Measurements from ENCODE around the gene EXD2.
"Not testable (repeated sequence)": the region's sequence is repeated elsewhere in the genome, so short reads cannot be mapped to it uniquely, and the experiment has no call there.

Gene EXD2

DNA sequence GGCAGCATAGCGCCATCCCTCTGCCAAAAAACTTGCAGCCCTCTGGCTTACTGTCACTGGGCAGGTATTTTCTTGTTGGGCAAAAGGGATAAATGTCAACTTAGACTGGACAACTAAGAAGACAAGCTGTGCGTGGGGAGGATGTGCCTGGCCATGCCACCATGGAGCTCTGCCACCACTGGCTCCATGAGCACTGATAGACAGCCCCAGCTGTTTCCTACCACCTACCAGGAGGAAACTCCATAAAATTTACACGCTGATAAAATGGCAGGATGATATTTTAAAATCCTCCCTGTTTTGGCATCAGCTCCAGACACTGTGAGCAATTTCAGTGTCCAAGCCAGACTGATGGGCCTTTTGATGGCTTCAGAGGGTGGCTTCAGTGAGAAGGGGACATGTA lies 61.6 kb downstream of the EXD2 start:
- no peak for DNase-seq (ENCODE audit: low spot score)

DNA sequence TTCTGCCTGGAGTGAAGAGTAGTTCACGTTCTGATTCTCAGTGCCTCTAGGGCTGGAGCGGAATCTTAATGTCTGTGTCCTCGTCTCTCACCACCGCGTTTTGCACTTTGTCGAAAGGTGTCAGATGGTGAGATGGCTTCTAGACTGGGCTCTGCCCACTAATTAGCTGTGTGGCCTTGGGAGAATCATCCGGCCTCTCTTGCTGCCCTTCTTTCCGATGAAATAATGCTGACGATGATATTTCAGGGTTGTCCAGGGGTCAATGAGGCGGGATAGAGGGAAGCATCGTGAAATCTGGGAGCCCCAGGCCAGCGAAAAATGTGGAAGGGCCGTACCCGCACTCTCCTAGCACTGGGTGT lies 67.8 kb downstream of the EXD2 start:
- DNase-seq (ENCODE audit: low spot score), result no peak

- DNase-seq (ENCODE audit: low spot score), result peak; percentile 68
Observed at GRCh38 chr14:69259527-69260189, 68.4 kb downstream of the EXD2 start, which contains the start of gene GALNT16. Gene GALNT16, plus strand, starts transcription at chr14:69260158. Its CDS starts 133 bp downstream, at chr14:69260291.

GRCh38 chr14:69260190-69260860 lies 69.0 kb downstream of the EXD2 start:
- peak; percentile 34 for DNase-seq (ENCODE audit: low spot score)

DNA sequence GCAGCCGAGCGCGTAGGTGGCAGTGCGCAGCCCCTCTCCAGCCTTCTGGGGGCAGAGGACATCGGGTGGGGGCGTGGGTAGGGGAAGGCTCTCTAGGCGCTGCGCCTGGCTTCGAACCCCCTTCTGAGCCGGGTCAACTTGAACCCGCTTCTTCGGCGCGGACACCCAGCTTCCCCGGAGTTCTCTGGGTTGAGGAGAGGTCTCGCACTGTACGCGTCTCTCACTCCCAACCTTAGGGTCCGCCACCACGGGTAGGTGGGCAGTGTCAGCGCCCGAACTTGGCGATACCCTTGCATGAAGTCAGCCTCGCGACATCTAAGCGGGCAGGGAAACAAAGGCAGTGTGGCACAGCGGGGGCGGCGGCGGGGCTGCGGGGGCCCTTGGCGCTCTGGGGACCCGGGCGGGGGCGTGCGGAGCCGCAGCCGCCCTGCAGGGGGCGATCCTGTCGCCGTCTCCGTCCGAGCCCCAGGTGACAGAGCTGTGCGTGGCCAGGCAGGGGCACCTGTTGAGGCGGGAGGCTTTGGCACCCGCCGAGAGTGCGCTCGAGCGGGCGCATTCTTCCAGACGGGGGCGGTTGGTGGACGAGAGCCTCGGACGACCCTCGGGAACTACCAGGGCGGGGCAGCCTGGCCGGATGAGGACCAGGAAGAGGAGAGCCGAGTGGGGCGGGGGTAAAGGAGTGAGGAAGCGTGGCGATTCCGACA lies 69.7 kb downstream of the EXD2 start:
- DNase-seq (ENCODE audit: low spot score), result peak; percentile 69

DNA sequence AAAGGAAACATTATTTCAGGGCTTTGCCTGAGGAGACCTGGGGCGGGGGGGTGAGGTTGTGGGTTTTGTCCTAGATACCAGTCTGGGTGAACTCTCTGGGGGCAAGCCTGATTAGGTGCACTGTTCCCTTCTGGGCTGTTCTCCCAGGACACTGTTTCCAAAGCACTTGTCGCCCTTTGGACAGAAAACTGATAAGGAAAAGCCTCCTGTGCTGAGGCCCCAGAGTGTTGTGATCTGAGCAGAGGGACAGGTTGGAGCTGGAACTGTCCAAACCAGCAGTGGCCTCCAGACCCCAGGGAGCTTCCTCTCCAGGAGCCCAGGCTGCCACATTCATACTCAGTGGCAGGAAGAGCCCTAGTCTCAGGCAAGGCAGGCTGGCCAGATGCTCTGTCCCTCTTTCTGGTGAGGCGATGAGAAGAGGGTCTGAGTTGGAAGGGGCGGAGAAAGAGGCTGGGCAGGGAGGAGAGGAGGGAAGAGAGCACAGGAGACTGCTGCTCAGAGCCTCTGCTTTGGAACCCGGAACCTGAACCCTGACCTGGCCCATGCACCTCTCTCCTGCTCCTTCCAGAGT lies 70.5 kb downstream of the EXD2 start:
- DNase-seq (ENCODE audit: low spot score), result peak; percentile 60

- DNase-seq (ENCODE audit: low spot score), result no peak
Observed at GRCh38 chr14:69262516-69262915, 71.2 kb downstream of the EXD2 start.

- DNase-seq (ENCODE audit: low spot score), result no peak
Observed at GRCh38 chr14:69263364-69263763, 72.1 kb downstream of the EXD2 start.

DNA sequence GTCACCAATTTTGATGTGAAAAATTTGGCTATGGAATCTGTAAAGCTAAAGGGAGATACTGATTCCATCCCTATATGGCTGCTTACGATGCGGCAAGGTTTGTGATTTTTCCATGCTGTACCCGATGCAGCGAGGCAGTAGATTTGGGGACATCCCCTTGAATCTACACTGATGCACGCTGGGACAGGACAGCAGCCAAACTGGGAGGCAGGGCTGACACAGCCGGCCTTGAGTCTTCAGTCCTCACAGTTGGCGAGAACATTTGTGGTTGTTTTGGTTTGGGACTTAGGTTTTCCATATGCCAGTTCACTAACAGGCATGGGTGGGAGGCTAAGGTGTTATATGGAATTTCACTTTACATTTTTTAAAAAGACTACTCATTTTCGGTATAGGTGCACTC lies 72.5 kb downstream of the EXD2 start:
- no peak for DNase-seq (ENCODE audit: low spot score)

- no peak for DNase-seq (ENCODE audit: low spot score)
Observed at GRCh38 chr14:69266572-69267345, 75.5 kb downstream of the EXD2 start.

DNA sequence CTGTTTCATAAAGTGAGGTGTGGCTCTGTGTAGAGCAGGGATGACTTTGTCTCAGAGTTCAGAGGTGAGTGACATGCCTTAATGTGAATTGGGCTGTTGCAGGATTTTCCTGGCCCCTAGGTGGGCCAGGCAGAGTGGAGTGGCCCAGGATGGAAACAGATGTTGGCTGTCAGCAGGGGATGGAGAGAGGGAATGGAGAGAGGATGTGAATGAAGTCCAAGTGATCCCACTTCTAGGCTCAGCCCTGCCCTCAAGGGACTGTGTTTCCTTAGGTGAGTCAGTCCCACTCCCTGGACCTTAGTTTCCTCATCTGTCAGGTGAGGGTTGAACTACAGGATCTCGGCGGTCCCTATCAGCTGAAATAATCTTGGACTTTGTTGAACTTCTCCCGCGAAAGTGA lies 76.2 kb downstream of the EXD2 start:
- DNase-seq (ENCODE audit: low spot score), result no peak

GRCh38 chr14:69268223-69268622 lies 76.9 kb downstream of the EXD2 start:
- no peak for DNase-seq (ENCODE audit: low spot score)

DNA sequence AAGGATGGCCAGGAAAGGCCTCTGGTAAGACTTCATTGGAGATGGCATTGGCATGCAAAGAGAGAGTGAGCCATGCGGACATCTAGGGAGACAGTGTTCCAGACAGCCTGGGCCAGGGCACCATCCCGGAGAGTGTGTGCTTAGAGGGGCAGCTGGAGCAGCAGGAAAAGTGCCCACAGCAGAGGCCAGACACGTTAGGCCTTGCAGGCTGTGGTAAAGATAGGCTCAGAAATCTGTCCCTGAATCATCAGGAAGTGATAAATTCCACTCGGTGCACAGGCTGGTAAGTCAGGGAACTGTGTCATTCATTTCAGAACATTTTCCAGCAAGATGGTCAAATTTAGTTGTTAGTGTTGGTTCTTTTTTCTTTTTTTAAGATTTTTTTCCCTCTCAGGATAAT lies 77.5 kb downstream of the EXD2 start:
- no peak for DNase-seq (ENCODE audit: low spot score)

DNA sequence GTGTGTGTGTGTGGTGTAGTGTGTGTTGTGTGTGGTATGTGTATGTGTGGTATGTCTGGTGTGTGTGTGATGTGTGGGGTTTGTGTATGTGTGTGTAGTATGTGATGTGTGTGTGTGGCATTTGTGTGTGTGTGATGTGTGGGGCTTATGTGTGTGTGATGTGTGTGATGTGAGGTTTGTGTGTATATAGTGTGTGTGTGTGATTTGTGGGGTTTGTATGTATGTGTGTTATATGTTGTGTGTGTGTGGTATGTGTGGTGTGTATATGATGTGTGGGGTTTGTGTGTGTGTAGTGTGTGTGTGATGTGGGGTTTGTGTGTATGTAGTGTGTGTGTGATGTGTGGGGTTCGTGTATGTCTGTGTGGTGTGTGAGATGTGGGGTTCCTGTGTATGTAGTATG lies 78.1 kb downstream of the EXD2 start:
- DNase-seq (ENCODE audit: low spot score), result no peak

DNA sequence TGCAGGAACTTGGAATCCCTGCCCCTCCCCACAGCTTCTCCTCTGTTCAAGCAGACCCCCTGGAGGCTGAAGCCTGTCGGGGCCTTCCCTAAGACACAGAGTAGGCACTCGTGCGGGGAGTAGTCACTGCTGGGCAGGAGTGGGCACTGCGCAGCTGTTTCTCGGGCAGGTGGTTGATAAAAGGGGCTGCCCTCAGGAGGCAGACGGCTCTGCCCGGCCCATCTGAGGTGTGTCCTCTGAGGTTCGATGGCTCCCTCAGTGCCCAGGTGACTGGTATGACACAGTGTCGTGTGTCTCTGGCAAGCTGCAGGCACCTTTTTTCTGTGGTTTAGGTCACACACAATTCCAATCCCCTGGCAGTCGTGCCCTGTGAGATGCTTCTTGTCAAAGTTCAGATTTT lies 78.8 kb downstream of the EXD2 start:
- DNase-seq (ENCODE audit: low spot score), result no peak

GRCh38 chr14:69270795-69271708 lies 79.8 kb downstream of the EXD2 start:
- DNase-seq (ENCODE audit: low spot score), result no peak

GRCh38 chr14:69274321-69274720 lies 83.0 kb downstream of the EXD2 start:
- DNase-seq (ENCODE audit: low spot score), result no peak

DNA sequence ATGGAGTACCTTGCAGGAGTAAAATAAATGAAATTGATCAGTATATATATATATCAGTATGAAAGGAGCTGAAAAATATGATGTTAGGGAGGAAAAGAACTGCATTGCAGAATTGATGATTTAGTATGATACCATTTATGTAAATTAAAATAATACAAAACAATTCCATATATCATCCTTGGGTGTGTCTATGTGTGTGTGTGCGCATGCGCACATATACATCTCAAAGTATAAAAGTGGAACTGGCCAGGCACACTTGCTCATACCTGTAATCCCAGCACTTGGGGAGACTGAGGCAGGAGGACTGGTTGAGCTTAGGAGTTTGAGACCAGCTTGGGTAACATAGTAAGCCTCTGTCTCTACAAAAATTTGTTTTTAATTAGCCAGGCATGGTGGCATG lies 84.0 kb downstream of the EXD2 start:
- DNase-seq (ENCODE audit: low spot score), result no peak

DNA sequence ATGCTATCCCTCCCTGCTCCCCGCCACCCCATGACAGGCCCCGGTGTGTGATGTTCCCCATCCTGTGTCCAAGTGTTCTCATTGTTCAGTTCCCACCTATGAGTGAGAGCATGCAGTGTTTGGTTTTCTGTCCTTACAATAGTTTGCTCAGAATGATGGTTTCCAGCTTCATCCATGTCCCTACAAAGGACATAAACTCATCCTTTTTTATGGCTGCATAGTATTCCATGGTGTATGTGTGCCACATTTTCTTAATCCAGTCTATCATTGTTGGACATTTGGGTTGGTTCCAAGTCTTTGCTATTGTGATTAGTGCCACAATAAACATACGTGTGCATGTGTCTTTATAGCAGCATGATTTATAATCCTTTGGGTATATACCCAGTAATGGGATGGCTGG lies 86.1 kb downstream of the EXD2 start:
- not testable (repeated sequence) for DNase-seq (ENCODE audit: low spot score)

DNA sequence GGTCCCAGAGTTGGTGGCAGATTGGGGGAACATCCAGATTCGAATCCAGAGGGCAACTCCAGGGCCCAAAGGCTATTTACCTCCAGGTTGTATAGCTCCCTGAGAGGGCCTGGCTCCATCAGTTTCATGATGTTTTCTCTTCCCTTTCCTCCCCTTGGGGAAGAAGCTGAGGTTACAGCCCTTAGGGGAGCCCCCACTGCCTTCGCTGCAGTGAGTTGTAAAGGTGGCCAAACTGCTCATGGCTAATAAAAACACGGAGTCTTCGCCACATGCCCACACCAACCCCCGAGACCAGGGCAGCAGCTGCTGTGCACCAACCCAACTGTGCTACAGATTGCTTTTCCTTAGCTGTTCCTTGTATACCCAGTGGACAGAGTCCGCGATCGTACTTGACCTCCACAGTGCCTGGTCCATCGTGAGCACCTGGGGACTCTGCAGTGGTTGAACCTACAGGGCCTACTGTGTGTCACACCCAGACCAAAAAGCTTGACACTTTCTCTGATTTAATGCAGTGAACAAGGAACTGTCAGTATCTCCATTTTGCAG lies 89.5 kb downstream of the EXD2 start:
- no peak for DNase-seq (ENCODE audit: low spot score)
